SH-SY5Y (cell line): ENCODE measurements around the gene SYCE3.

Source experiments
- GATA2 ChIP-seq: IDR thresholded peaks from 2 replicates; pipeline ENCODE4 v1.6.1; 2011; ENCODE audit warnings: mild to moderate bottlenecking, low read depth, low read length
- GATA3 ChIP-seq: IDR thresholded peaks from 2 replicates; pipeline ENCODE4 v1.6.1; 2011; ENCODE audit warnings: low read depth, mild to moderate bottlenecking, low read length, moderate library complexity

- TF ChIP-seq GATA2 (no peak), GATA3 (no peak)
Measured at GRCh38 chr22:50537765-50538164, 25.0 kb downstream of the SYCE3 start.
